OCI-LY1 (cell line): ENCODE results near the gene CLRN3.

Experiments
- CTCF ChIP-seq: fragments of 200-600 bp; sonication (generic), shearing (Covaris generic); IDR thresholded peaks from 2 replicates; pipeline ENCODE4 v1.5.1; 2017; ENCODE audit warnings: mild to moderate bottlenecking, antibody characterized with exemption, low read length, moderate library complexity, mixed read lengths
- EZH2 ChIP-seq: fragments of 200-600 bp; sonication (generic), shearing (Covaris generic); IDR thresholded peaks from 2 replicates; pipeline ENCODE4 v1.8.0; 2017; ENCODE audit warnings: borderline replicate concordance, mixed run types, mild to moderate bottlenecking, antibody characterized with exemption, low read length, moderate library complexity, mixed read lengths

- TF ChIP-seq CTCF: no peak
- no peak for TF ChIP-seq EZH2
Observed at GRCh38 chr10:127937069-127937468, 44.3 kb upstream of the CLRN3 start.
